ENCODE results near the gene CCSER1. TPM values are rescaled to one million over a fixed set of nuclear protein-coding genes. Genes with fewer than 3 reads are reported as not detected.
"Not testable (repeated sequence)": the region's sequence is repeated elsewhere in the genome, so short reads cannot be mapped to it uniquely, and the experiment has no call there.

Gene CCSER1
- total RNA-seq, 4 donors from 2014 or later = 3.2 to 17.3 (median 10.2) TPM

GRCh38 chr4:90889171-90889570 lies 762.0 kb downstream of the CCSER1 start:
- DNase-seq (ENCODE audit: low spot score) (no peak), ATAC-seq (ENCODE audit: low FRiP score) (no peak)
- TF ChIP-seq CTCF (IDR thresholded peaks at IDR 0.05) = no peak

- not testable (repeated sequence) for DNase-seq (ENCODE audit: low spot score); ATAC-seq (ENCODE audit: low FRiP score)
These were observed 776.2 kb downstream of the CCSER1 start for GRCh38 chr4:90903413-90903812.

- no peak for TF ChIP-seq CTCF (IDR thresholded peaks at IDR 0.05)
- no peak for ATAC-seq (ENCODE audit: low FRiP score)
- no peak for DNase-seq (ENCODE audit: low spot score)
These were observed 776.8 kb downstream of the CCSER1 start for GRCh38 chr4:90904021-90904420.

GRCh38 chr4:90906239-90906638 lies 779.0 kb downstream of the CCSER1 start:
- ATAC-seq (ENCODE audit: low FRiP score) = no peak
- no peak for DNase-seq (ENCODE audit: low spot score)
- no peak for TF ChIP-seq CTCF (IDR thresholded peaks at IDR 0.05)

GRCh38 chr4:90911724-90912434 lies 784.7 kb downstream of the CCSER1 start:
- ATAC-seq (ENCODE audit: low FRiP score); DNase-seq (ENCODE audit: low spot score): not testable (repeated sequence)

- TF ChIP-seq CTCF (IDR thresholded peaks at IDR 0.05) = no peak
- DNase-seq (ENCODE audit: low spot score) = no peak
- ATAC-seq (ENCODE audit: low FRiP score) = no peak
These were observed 795.0 kb downstream of the CCSER1 start for GRCh38 chr4:90922174-90922573.

- no peak for ATAC-seq (ENCODE audit: low FRiP score)
- no peak for DNase-seq (ENCODE audit: low spot score)
- TF ChIP-seq CTCF (IDR thresholded peaks at IDR 0.05) = no peak
These were observed 799.8 kb downstream of the CCSER1 start for GRCh38 chr4:90926957-90927356.

- TF ChIP-seq CTCF (IDR thresholded peaks at IDR 0.05) = no peak
These were observed 816.1 kb downstream of the CCSER1 start for GRCh38 chr4:90943311-90943710.

More at GRCh38 chr4:90943311-90943710, 816.1 kb downstream of the CCSER1 start:
- ATAC-seq (ENCODE audit: low FRiP score) (no peak), DNase-seq (ENCODE audit: low spot score) (no peak)

Data from omental fat pad (tissue), 4 donors.